ENCODE results near the gene PRPH2. TPM values are rescaled to one million over a fixed set of nuclear protein-coding genes. Genes with fewer than 3 reads are reported as not detected.
A peak's percentile ranks its signal among the peaks of the same experiment; 100 is the strongest.

PRPH2 gene
- total RNA-seq, 6 experiments from 2014 or later: 0.16 TPM; not detected in 5

GRCh38 chr6:42726026-42726425, 3.6 kb upstream of the PRPH2 start:
- Histone ChIP-seq H3K36me3 (no peaks in the 10 kb centered on the region), H3K4me1 (peaks cover 0 to 10% (median under 1%) of the 10 kb centered on the region in 4 donors), H3K27me3 (no peaks in the 10 kb centered on the region), H3K27ac (peak overlapping the region in 2 of 3 donors; percentile 42 to 57), H3K4me3 (no peak overlapping the region), H3K9me3 (no peaks in the 10 kb centered on the region)
- no peak for ATAC-seq
- DNase-seq: no peak
- intact Hi-C loops (cut with DNase I): no loop called here
- no peak for TF ChIP-seq CTCF (IDR thresholded peaks at IDR 0.05)
- TF ChIP-seq POLR2A (IDR thresholded peaks at IDR 0.05): no peak

DNA sequence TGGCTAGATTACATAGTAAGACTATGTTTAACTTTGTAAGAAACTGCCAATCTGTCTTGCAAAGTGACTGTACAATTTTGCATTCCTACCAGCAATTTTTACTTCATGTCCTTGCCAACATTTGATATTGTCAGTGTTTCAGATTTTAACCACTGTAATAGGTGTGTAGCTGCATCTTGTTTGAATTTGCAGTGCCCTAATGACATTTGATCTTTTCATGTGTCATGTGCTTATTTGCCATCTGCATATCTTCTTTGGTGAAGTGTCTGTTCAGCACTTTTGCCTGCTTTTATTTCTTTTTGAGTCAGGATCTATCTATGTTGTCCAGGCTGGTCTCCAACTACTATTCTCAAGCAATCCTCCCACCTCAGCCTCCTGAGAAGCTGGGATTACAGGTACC, 2.4 kb upstream of the PRPH2 start:
- no peak overlapping the region for H3K27ac ChIP-seq
- H3K27me3 ChIP-seq: no peaks in the 10 kb centered on the region
- no peaks in the 10 kb centered on the region for H3K36me3 ChIP-seq
- ATAC-seq (no peak), DNase-seq (no peak)
- H3K9me3 ChIP-seq: no peaks in the 10 kb centered on the region
- H3K4me1 ChIP-seq: peaks cover 0 to 7% (median under 1%) of the 10 kb centered on the region in 4 donors
- intact Hi-C loops (cut with DNase I): no loop called here
- no peak overlapping the region for H3K4me3 ChIP-seq
- TF ChIP-seq POLR2A (IDR thresholded peaks at IDR 0.05): no peak
- TF ChIP-seq CTCF (IDR thresholded peaks at IDR 0.05): no peak

DNA sequence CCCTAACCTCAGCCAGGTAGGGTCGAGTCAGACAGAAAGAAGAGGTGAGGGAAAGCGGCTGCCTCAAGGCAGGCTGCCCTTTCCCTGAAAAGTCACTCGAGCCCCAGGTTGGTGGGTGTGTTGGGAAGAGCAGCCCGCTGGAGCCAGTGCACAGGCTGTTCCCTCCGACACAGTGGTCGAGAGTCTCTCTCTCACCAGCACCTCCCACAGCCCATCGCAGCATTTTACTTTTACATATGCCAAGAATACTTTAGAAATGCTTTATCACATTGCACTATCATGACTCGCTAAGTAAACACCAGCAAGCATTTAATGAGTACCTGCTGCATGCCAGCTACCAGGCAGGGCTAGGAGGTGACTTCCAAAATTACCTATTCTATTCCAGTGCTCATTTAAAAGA, 1.7 kb downstream of the PRPH2 start:
- Histone ChIP-seq H3K36me3 (no peaks in the 10 kb centered on the region), H3K4me3 (no peak overlapping the region), H3K9me3 (no peaks in the 10 kb centered on the region), H3K27me3 (no peaks in the 10 kb centered on the region), H3K27ac (no peak overlapping the region), H3K4me1 (no peaks in the 10 kb centered on the region)
- ATAC-seq: peak in 1 of 4 donors; percentile 44
- DNase-seq: no peak
- intact Hi-C loops (cut with DNase I): no loop called here
- TF ChIP-seq CTCF (IDR thresholded peaks at IDR 0.05): no peak
- TF ChIP-seq POLR2A (IDR thresholded peaks at IDR 0.05): no peak
- WGBS (ENCODE audit: insufficient coverage, low coverage, low lambda C conversion rate, missing lambda C conversion rate): 60% methylated on average over 8 of the region's 8 CpGs

GRCh38 chr6:42715871-42716270, 6.5 kb downstream of the PRPH2 start:
- H3K36me3 ChIP-seq: no peaks in the 10 kb centered on the region
- WGBS (ENCODE audit: insufficient coverage, low coverage, low lambda C conversion rate, missing lambda C conversion rate): 73% methylated on average over 2 of the region's 4 CpGs
- no peaks in the 10 kb centered on the region for H3K4me1 ChIP-seq
- H3K4me3 ChIP-seq: no peak overlapping the region
- no peaks in the 10 kb centered on the region for H3K9me3 ChIP-seq
- TF ChIP-seq POLR2A (IDR thresholded peaks at IDR 0.05): no peak
- DNase-seq (no peak), ATAC-seq (no peak)
- no peak overlapping the region for H3K27ac ChIP-seq
- intact Hi-C loops (cut with DNase I): no loop called here
- no peaks in the 10 kb centered on the region for H3K27me3 ChIP-seq

DNA sequence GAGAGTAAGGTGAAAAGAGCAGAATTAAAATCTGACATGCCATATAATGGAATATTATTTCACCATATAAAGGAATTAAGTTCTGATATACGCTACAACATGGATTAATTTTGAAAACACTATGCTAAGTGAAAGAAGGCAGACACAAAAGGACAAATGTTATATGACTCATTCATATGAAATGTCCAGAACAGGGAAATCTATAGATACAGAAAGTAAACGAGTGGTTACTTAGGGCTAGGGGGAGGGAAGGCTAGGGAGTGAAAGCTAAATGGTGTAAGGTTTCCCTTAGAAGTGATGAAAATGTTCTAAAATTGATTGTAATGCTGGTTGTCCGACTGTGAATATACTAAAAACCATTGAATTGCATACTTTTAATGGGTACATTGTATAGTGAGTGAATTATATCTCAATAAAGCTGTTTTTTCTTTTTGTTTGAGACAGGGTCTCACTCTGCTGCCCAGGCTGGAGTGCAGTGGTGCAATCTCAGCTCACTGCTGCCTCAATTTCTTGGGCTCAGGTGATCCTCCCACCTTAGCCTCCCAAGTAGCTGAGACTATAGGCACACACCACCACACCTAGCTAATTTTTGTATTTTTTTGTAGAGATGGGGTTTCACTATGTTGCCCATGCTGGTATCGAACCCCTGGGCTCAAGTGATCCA, 8.2 kb downstream of the PRPH2 start:
- no peak for DNase-seq
- ATAC-seq: no peak
- no peaks in the 10 kb centered on the region for H3K27me3 ChIP-seq
- no peak overlapping the region for H3K4me3 ChIP-seq
- no peaks in the 10 kb centered on the region for H3K4me1 ChIP-seq
- H3K9me3 ChIP-seq: no peaks in the 10 kb centered on the region
- no peaks in the 10 kb centered on the region for H3K36me3 ChIP-seq
- TF ChIP-seq CTCF (IDR thresholded peaks at IDR 0.05) (no peak), POLR2A (IDR thresholded peaks at IDR 0.05) (no peak)
- no peak overlapping the region for H3K27ac ChIP-seq
- 73% methylated on average over 3 of the region's 4 CpGs for WGBS (ENCODE audit: insufficient coverage, low coverage, low lambda C conversion rate, missing lambda C conversion rate)
- intact Hi-C loops (cut with DNase I): no loop called here
